Skeletal muscle satellite cell (primary cell): ENCODE measurements around the gene MCM10.
"Not testable (repeated sequence)": the region's sequence is repeated elsewhere in the genome, so short reads cannot be mapped to it uniquely, and the experiment has no call there.

Experiments
- H3K27me3 ChIP-seq: 2 replicates; pipeline ENCODE4 v1.7.0; 2013; ENCODE audit warnings: low read length; ENCODE audit not compliant: control insufficient read depth, insufficient read depth
- H3K36me3 ChIP-seq: 2 replicates; pipeline ENCODE4 v1.7.0; 2013; ENCODE audit warnings: mild to moderate bottlenecking, control low read depth, low read length; ENCODE audit not compliant: insufficient read depth
- H3K4me1 ChIP-seq: 2 replicates; pipeline ENCODE4 v1.7.0; 2013; ENCODE audit warnings: low read length; ENCODE audit not compliant: control insufficient read depth, insufficient read depth
- H3K4me2 ChIP-seq: 2 replicates; pipeline ENCODE4 v1.7.0; 2013; ENCODE audit warnings: mild to moderate bottlenecking, low read length
- H3K4me3 ChIP-seq: 2 replicates; pipeline ENCODE4 v1.7.0; 2013; ENCODE audit warnings: low read length
- H3K9ac ChIP-seq: 2 replicates; pipeline ENCODE4 v1.7.0; 2013; ENCODE audit warnings: mild to moderate bottlenecking, low read depth, low read length, moderate library complexity
- H3K9me3 ChIP-seq: replicated peaks from 2 replicates; pipeline ENCODE4 v1.7.0; 2013; ENCODE audit warnings: mild to moderate bottlenecking, control low read depth, low read length

Gene MCM10

GRCh38 chr10:13140627-13141190 is 20.6 kb upstream of the MCM10 start:
- H3K4me2 ChIP-seq = no peak overlapping the region
- H3K27me3 ChIP-seq = no peaks in the 10 kb centered on the region
- peaks cover 50% of the 10 kb centered on the region for H3K36me3 ChIP-seq
- no peaks in the 10 kb centered on the region for H3K9me3 ChIP-seq
- no peak overlapping the region for H3K4me3 ChIP-seq
- H3K9ac ChIP-seq = no peak overlapping the region
- H3K4me1 ChIP-seq = no peaks in the 10 kb centered on the region

GRCh38 chr10:13143766-13144165 is 17.6 kb upstream of the MCM10 start:
- no peaks in the 10 kb centered on the region for H3K4me1 ChIP-seq
- H3K9me3 ChIP-seq = no peaks in the 10 kb centered on the region
- H3K9ac ChIP-seq = no peak overlapping the region
- H3K27me3 ChIP-seq = no peaks in the 10 kb centered on the region
- no peak overlapping the region for H3K4me2 ChIP-seq
- H3K36me3 ChIP-seq = peaks cover 29% of the 10 kb centered on the region
- H3K4me3 ChIP-seq = no peak overlapping the region

- Histone ChIP-seq H3K9me3 (no peaks in the 10 kb centered on the region), H3K36me3 (peaks cover 27% of the 10 kb centered on the region), H3K4me3 (no peak overlapping the region), H3K4me2 (no peak overlapping the region), H3K4me1 (no peaks in the 10 kb centered on the region), H3K27me3 (no peaks in the 10 kb centered on the region), H3K9ac (no peak overlapping the region)
Observed at GRCh38 chr10:13144814-13145213, 16.5 kb upstream of the MCM10 start.

GRCh38 chr10:13146379-13146778 is 15.0 kb upstream of the MCM10 start:
- Histone ChIP-seq H3K9me3 (no peaks in the 10 kb centered on the region), H3K36me3 (peaks cover 18% of the 10 kb centered on the region), H3K4me1 (no peaks in the 10 kb centered on the region), H3K4me2 (no peak overlapping the region), H3K27me3 (no peaks in the 10 kb centered on the region), H3K4me3 (no peak overlapping the region), H3K9ac (no peak overlapping the region)

GRCh38 chr10:13147161-13147560 is 14.2 kb upstream of the MCM10 start:
- Histone ChIP-seq H3K27me3 (no peaks in the 10 kb centered on the region), H3K4me2 (no peak overlapping the region), H3K4me1 (no peaks in the 10 kb centered on the region), H3K9ac (no peak overlapping the region), H3K4me3 (no peak overlapping the region), H3K36me3 (peaks cover 18% of the 10 kb centered on the region), H3K9me3 (no peaks in the 10 kb centered on the region)

- Histone ChIP-seq H3K9me3 (no peaks in the 10 kb centered on the region), H3K9ac (no peak overlapping the region), H3K4me2 (no peak overlapping the region), H3K4me1 (no peaks in the 10 kb centered on the region), H3K36me3 (no peaks in the 10 kb centered on the region), H3K27me3 (no peaks in the 10 kb centered on the region), H3K4me3 (no peak overlapping the region)
Observed at GRCh38 chr10:13152296-13152695, 9.1 kb upstream of the MCM10 start.

GRCh38 chr10:13155860-13156259 is 5.5 kb upstream of the MCM10 start:
- not testable (repeated sequence) for H3K9ac ChIP-seq, H3K4me2 ChIP-seq, H3K4me1 ChIP-seq, H3K36me3 ChIP-seq, H3K9me3 ChIP-seq, H3K27me3 ChIP-seq, H3K4me3 ChIP-seq

- Histone ChIP-seq H3K4me3 (no peak overlapping the region), H3K9ac (peak overlapping the region; percentile 45), H3K36me3 (no peaks in the 10 kb centered on the region), H3K9me3 (no peaks in the 10 kb centered on the region), H3K27me3 (no peaks in the 10 kb centered on the region), H3K4me1 (peaks cover 10% of the 10 kb centered on the region), H3K4me2 (no peak overlapping the region)
Observed at GRCh38 chr10:13158401-13158800, 3.0 kb upstream of the MCM10 start.

GRCh38 chr10:13161857-13162271 is 506 bp downstream of the MCM10 start:
- no peaks in the 10 kb centered on the region for H3K36me3 ChIP-seq
- no peaks in the 10 kb centered on the region for H3K9me3 ChIP-seq
- H3K27me3 ChIP-seq = no peaks in the 10 kb centered on the region
- H3K4me1 ChIP-seq = peaks cover 10% of the 10 kb centered on the region
- peak overlapping the region; percentile 66 for H3K9ac ChIP-seq
- H3K4me2 ChIP-seq = peak overlapping the region; percentile 83
- peak overlapping the region; percentile 76 for H3K4me3 ChIP-seq

GRCh38 chr10:13163859-13164258 is 2.5 kb downstream of the MCM10 start:
- Histone ChIP-seq H3K4me2 (no peak overlapping the region), H3K27me3 (no peaks in the 10 kb centered on the region), H3K9ac (no peak overlapping the region), H3K9me3 (no peaks in the 10 kb centered on the region), H3K4me1 (peaks cover 10% of the 10 kb centered on the region), H3K4me3 (no peak overlapping the region), H3K36me3 (no peaks in the 10 kb centered on the region)

GRCh38 chr10:13165177-13165576 is 3.8 kb downstream of the MCM10 start:
- Histone ChIP-seq H3K4me3 (no peak overlapping the region), H3K36me3 (no peaks in the 10 kb centered on the region), H3K4me2 (no peak overlapping the region), H3K9ac (no peak overlapping the region), H3K4me1 (peaks cover 10% of the 10 kb centered on the region), H3K9me3 (no peaks in the 10 kb centered on the region), H3K27me3 (no peaks in the 10 kb centered on the region)

- Histone ChIP-seq H3K9me3 (no peaks in the 10 kb centered on the region), H3K4me3 (no peak overlapping the region), H3K4me1 (peaks cover under 1% of the 10 kb centered on the region), H3K9ac (no peak overlapping the region), H3K4me2 (no peak overlapping the region), H3K36me3 (peaks cover 5% of the 10 kb centered on the region), H3K27me3 (no peaks in the 10 kb centered on the region)
Observed at GRCh38 chr10:13167568-13167967, 6.2 kb downstream of the MCM10 start.
